ENCODE data around the gene ACD. TPM values are rescaled to one million over a fixed set of nuclear protein-coding genes. Genes with fewer than 3 reads are reported as not detected.

The ACD gene
- total RNA-seq, 1 experiment from 2014 or later, result 46.1 TPM

GRCh38 chr16:67685388-67686112, 25.5 kb upstream of the ACD start:
- POLR2A ChIA-PET, result no interaction called here
- no TSS peak for BruUV-seq (replicated peaks)

GRCh38 chr16:67683767-67684166, 23.7 kb upstream of the ACD start:
- Mint-ChIP-seq H3K4me3 (ENCODE audit: unreplicated experiment) (no peak overlapping the region), H3K36me3 (ENCODE audit: insufficient read depth, unreplicated experiment) (no peaks in the 10 kb centered on the region), H3K4me1 (ENCODE audit: low read depth, unreplicated experiment) (no peaks in the 10 kb centered on the region), H3K27ac (ENCODE audit: unreplicated experiment) (no peak overlapping the region), H3K27me3 (ENCODE audit: insufficient read depth, unreplicated experiment) (no peaks in the 10 kb centered on the region), H3K9me3 (ENCODE audit: unreplicated experiment) (no peaks in the 10 kb centered on the region)
- DNase-seq, result no peak
- H3K4me1 ChIP-seq, result peaks cover 2% of the 10 kb centered on the region; the same call in 1 of the 2 replicates
- ChIA-PET CTCF (no interaction called here), POLR2A (no interaction called here)
- intact Hi-C loops (cut with micrococcal nuclease; ENCODE audit: unreplicated experiment), result no loop called here
- no TSS peak for BruUV-seq (replicated peaks)
- H3K36me3 ChIP-seq (ENCODE audit: control insufficient read depth, insufficient read depth, low read length), result no peaks in the 10 kb centered on the region
- no peak overlapping the region for H3K4me3 ChIP-seq (ENCODE audit: low read depth, low read length)
- H3K27me3 ChIP-seq (replicated peaks; ENCODE audit: control insufficient read depth, insufficient read depth, low read length), result no peaks in the 10 kb centered on the region
- no peaks in the 10 kb centered on the region for H3K9me3 ChIP-seq
- no peak for TF ChIP-seq CTCF (IDR thresholded peaks at IDR 0.05; ENCODE audit: insufficient read depth in 1 of 2, low read depth in 1 of 2, low read length in 1 of 2, severe bottlenecking in 1 of 2, unreplicated experiment in 1 of 2)

More at GRCh38 chr16:67685388-67686112, 25.5 kb upstream of the ACD start:
- H3K27ac Mint-ChIP-seq (ENCODE audit: unreplicated experiment), result no peak overlapping the region
- no peaks in the 10 kb centered on the region for H3K4me1 Mint-ChIP-seq (ENCODE audit: low read depth, unreplicated experiment)
- Histone ChIP-seq H3K9me3 (no peaks in the 10 kb centered on the region), H3K4me1 (no peaks in the 10 kb centered on the region), H3K36me3 (ENCODE audit: control insufficient read depth, insufficient read depth, low read length) (no peaks in the 10 kb centered on the region), H3K27me3 (replicated peaks; ENCODE audit: control insufficient read depth, insufficient read depth, low read length) (no peaks in the 10 kb centered on the region), H3K4me3 (ENCODE audit: low read depth, low read length) (no peak overlapping the region)
- DNase-seq, result no peak
- peaks cover 2% of the 10 kb centered on the region for H3K36me3 Mint-ChIP-seq (ENCODE audit: insufficient read depth, unreplicated experiment)
- H3K9me3 Mint-ChIP-seq (ENCODE audit: unreplicated experiment), result no peaks in the 10 kb centered on the region
- no peaks in the 10 kb centered on the region for H3K27me3 Mint-ChIP-seq (ENCODE audit: insufficient read depth, unreplicated experiment)
- intact Hi-C loops (cut with micrococcal nuclease; ENCODE audit: unreplicated experiment), result no loop called here
- no peak for TF ChIP-seq CTCF (IDR thresholded peaks at IDR 0.05; ENCODE audit: insufficient read depth in 1 of 2, low read depth in 1 of 2, low read length in 1 of 2, severe bottlenecking in 1 of 2, unreplicated experiment in 1 of 2)
- H3K4me3 Mint-ChIP-seq (ENCODE audit: unreplicated experiment), result no peak overlapping the region
- CTCF ChIA-PET, result no interaction called here

- no peaks in the 10 kb centered on the region for H3K36me3 ChIP-seq (ENCODE audit: control insufficient read depth, insufficient read depth, low read length)
- CTCF ChIA-PET, result interaction anchor here (0.6 to 0.9 kb wide), 2 partner anchors 125 to 132 kb away, joined by 3 read pairs; no protein-coding TSS in a partner anchor
- H3K9me3 ChIP-seq, result no peaks in the 10 kb centered on the region
- no peaks in the 10 kb centered on the region for H3K9me3 Mint-ChIP-seq (ENCODE audit: unreplicated experiment)
- H3K4me1 ChIP-seq, result peaks cover 15% of the 10 kb centered on the region
- H3K36me3 Mint-ChIP-seq (ENCODE audit: insufficient read depth, unreplicated experiment), result no peaks in the 10 kb centered on the region
- POLR2A ChIA-PET, result interaction anchor here (0.6 kb wide), 2 partner anchors 161 to 800 kb away, joined by 3 to 4 read pairs; partner anchors contain the start of gene PDP2
- no peaks in the 10 kb centered on the region for H3K27me3 ChIP-seq (replicated peaks; ENCODE audit: control insufficient read depth, insufficient read depth, low read length)
- no peak overlapping the region for H3K4me3 ChIP-seq (ENCODE audit: low read depth, low read length)
- intact Hi-C loops (cut with micrococcal nuclease; ENCODE audit: unreplicated experiment), result no loop called here
- no peak overlapping the region for H3K4me3 Mint-ChIP-seq (ENCODE audit: unreplicated experiment)
- BruUV-seq (replicated peaks), result no TSS peak
- H3K27me3 Mint-ChIP-seq (ENCODE audit: insufficient read depth, unreplicated experiment), result no peaks in the 10 kb centered on the region
- no peak overlapping the region for H3K27ac Mint-ChIP-seq (ENCODE audit: unreplicated experiment)
- DNase-seq, result no peak
- H3K4me1 Mint-ChIP-seq (ENCODE audit: low read depth, unreplicated experiment), result peaks cover 4% of the 10 kb centered on the region
- no peak for TF ChIP-seq CTCF (IDR thresholded peaks at IDR 0.05; ENCODE audit: insufficient read depth in 1 of 2, low read depth in 1 of 2, low read length in 1 of 2, severe bottlenecking in 1 of 2, unreplicated experiment in 1 of 2)
These were observed 20.2 kb upstream of the ACD start for GRCh38 chr16:67679935-67680897.
